GM13976 (cell line): ENCODE results near the gene COP1.
"Not testable (repeated sequence)": the region's sequence is repeated elsewhere in the genome, so short reads cannot be mapped to it uniquely, and the experiment has no call there.

Experiments
- DNase-seq: peaks from one replicate; pipeline ENCODE4 v3.0.0; 2012; ENCODE audit warnings: low spot score
- in situ Hi-C: fragments of 300-500 bp; cut with MboI; formaldehyde crosslinking; loops from one replicate; pipeline ENCODE4 v1.12.0; 2022; ENCODE audit warnings: low sequenced_read_pairs, mixed read lengths, inconsistent platforms; ENCODE audit not compliant: unreplicated experiment
- TF ChIP-seq, protein P1 (sequence below): IDR thresholded peaks from 2 replicates; pipeline ENCODE4 v1.5.1; 2012; ENCODE audit warnings: borderline replicate concordance, mild to moderate bottlenecking; ENCODE audit not compliant: insufficient read depth; ENCODE audit errors: extremely low read depth, missing control alignments, control extremely low read depth

Gene COP1

DNA sequence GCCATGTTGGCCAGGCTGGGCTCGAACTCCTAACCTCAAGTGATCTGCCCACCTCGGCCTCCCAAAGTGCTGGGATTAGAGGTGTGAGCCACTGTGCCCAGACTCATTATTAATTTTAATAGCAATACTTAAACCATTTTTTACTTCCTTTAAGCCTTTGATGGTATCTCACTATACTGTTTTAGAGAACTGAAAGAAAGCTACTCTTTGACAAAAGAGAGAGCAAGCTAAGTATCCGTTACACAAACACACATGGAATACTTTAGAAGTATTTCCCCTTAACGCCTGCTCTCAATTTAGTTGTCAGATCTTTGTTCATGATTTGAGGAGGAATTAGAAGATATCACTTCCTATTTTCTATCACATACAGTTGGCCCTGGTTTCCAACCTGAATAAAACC, 189.4 kb downstream of the COP1 start:
- TF ChIP-seq, protein P1, sequence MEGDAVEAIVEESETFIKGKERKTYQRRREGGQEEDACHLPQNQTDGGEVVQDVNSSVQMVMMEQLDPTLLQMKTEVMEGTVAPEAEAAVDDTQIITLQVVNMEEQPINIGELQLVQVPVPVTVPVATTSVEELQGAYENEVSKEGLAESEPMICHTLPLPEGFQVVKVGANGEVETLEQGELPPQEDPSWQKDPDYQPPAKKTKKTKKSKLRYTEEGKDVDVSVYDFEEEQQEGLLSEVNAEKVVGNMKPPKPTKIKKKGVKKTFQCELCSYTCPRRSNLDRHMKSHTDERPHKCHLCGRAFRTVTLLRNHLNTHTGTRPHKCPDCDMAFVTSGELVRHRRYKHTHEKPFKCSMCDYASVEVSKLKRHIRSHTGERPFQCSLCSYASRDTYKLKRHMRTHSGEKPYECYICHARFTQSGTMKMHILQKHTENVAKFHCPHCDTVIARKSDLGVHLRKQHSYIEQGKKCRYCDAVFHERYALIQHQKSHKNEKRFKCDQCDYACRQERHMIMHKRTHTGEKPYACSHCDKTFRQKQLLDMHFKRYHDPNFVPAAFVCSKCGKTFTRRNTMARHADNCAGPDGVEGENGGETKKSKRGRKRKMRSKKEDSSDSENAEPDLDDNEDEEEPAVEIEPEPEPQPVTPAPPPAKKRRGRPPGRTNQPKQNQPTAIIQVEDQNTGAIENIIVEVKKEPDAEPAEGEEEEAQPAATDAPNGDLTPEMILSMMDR: no peak
- in situ Hi-C loops: no loop called here
- DNase-seq: peak; percentile 6

DNA sequence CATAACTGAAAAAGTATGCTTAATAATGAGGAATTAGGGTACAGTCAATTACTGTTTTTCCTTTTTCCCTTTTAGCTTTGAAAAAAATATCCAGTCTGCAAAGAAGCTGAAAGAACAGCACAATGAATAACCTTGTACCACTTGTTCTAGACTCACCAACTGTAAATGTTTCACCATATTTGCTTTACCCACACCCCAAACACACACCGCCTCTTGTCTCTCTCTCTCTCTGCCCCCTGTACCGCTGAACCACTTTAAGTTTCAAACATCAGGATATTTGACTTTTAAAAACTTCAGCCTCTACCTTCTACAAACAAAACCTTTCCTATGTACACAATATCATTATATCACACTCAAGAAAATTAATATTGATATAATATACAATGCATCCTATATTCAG, 197.1 kb downstream of the COP1 start:
- TF ChIP-seq, protein P1: no peak
- in situ Hi-C loops: no loop called here
- DNase-seq: no peak

DNA sequence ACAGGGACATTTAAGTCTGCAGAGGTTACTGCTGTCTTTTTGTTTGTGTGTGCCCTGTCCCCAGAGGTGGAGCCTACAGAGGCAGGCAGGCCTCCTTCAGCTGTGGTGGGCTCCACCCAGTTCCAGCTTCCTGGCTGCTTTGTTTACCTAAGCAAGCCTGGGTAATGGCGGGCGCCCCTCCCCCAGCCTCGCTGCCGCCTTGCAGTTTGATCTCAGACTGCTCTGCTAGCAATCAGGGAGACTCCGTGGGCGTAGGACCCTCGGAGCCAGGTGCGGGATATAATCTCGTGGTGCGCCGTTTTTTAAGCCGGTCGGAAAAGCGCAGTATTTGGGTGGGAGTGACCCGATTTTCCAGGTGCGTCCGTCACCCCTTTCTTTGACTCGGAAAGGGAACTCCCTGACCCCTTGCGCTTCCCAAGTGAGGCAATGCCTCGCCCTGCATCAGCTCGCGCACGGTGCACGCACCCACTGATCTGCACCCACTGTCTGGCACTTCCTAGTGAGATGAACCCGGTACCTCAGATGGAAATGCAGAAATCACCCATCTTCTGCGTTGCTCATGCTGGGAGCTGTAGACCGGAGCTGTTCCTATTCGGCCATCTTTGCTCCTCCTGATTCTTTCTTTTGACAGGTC, 199.2 kb downstream of the COP1 start:
- in situ Hi-C loops, DNase-seq: not testable (repeated sequence)

DNA sequence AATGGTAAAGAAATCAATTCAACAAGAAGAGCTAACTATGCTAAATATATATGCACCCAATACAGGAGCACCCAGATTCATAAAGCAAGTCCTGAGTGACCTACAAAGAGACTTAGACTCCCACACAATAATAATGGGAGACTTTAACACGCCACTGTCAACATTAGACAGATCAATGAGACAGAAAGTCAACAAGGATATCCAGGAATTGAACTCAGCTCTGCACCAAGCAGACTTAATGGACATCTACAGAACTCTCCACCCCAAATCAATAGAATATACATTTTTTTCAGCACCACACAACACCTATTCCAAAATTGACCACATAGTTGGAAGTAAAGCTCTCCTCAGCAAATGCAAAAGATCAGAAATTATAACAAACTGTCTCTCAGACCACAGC, 212.4 kb downstream of the COP1 start:
- in situ Hi-C loops, DNase-seq: not testable (repeated sequence)

DNA sequence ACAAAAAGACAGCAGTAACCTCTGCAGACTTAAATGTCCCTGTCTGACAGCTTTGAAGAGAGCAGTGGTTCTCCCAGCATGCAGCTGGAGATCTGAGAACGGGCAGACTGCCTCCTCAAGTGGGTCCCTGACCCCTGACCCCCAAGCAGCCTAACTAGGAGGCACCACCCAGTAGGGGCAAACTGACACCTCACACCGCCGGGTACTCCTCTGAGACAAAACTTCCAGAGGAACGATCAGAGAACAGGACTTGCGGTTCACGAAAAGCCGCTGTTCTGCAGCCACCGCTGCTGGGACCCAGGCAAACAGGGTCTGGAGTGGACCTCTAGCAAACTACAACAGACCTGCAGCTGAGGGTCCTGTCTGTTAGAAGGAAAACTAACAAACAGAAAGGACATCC, 214.3 kb downstream of the COP1 start:
- in situ Hi-C loops, DNase-seq: not testable (repeated sequence)

DNA sequence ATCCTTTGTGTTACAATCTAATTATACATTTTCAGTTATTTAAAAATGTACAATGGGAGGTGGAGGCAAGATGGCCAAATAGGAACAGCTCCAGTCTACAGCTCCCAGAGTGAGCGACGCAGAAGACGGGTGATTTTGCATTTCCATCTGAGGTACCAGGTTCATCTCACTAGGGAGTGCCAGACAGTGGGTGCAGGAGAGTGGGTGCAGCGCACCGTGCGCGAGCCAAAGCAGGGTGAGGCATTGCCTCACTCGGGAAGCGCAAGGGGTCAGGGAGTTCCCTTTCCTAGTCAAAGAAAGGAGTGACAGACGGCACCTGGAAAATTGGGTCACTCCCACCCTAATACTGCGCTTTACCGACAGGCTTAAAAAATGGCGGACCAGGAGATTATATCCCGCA, 214.9 kb downstream of the COP1 start:
- in situ Hi-C loops, DNase-seq: not testable (repeated sequence)

DNA sequence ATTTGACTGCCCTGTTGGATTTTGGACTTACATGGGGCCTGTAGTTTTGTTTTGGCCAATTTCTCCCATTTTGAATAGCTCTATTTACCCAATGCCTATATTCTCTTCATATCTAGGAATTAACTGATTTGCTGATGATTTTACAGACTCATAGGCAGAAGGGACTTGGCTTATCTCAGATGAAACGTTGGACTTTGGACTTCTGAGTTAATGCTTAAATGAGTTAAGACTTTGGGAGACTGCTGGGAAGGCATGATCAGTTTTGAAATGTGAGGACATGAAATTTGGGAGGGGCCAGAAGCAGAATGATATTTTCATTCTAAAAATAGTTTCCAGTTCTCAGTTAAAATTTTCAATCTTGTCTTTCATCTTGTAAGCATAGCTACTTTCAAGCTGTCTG, 222.3 kb downstream of the COP1 start:
- TF ChIP-seq, protein P1: no peak
- in situ Hi-C loops: no loop called here
- DNase-seq: no peak

DNA sequence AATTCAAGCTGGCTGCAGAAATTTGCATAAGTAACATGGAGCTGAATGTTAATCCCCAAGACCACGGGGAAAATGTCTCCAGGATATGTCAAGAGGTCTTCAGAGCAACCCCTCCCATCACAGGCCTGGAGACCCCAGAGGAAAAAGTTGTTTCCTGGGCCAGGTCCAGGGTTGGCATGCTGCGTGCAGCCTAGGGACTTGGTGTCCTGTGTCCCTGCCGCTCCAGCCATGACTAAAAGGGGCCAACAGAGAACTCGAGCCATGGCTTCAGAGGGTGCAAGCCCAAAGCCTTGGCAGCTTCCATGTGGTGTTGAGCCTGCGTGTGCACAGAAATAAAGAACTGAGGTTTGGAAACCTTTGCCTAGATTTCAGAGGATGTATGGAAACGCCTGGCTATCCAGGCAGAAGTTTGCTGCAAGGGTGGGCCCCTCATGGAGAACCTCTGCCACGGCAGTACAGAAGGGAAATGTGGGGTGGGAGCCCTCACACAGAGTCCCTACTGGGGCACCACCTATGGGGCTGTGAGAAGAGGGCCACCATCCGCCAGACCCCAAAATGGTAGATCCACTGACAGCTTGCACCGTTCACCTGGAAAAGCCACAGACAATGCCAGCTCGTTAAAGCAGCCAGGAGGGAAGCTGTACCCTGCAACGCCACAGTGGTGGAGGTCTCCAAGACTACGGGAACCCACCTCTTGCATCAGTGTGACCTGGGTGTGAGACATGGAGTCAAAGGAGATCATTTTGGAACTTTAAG, 222.9 kb downstream of the COP1 start:
- TF ChIP-seq, protein P1: no peak
- in situ Hi-C loops: no loop called here
- DNase-seq: no peak

DNA sequence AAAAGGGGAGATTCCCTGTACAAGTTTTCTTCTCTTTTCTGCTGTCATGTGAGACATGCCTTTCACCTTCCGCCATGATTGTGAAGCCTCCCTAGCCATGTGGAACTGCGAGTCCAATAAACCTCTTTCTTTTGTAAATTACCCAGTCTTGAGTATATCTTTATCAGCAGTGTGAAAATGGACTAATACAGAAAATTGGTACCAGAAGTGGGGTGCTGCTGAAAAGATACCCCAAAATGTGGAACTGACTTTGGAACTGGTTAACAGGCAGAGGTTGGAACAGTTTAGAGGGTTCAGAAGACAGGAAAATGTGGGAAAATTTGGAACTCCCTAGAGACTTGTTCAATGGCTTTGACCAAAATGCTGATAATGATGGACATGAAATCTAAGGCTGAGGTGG, 223.7 kb downstream of the COP1 start:
- DNase-seq, in situ Hi-C loops: not testable (repeated sequence)
